Measurements from ENCODE around the gene NCDN. TPM values are rescaled to one million over a fixed set of nuclear protein-coding genes. Genes with fewer than 3 reads are reported as not detected.

Gene NCDN
- total RNA-seq, 2 donors from 2014 or later: 14.3 to 20.1 TPM

DNA sequence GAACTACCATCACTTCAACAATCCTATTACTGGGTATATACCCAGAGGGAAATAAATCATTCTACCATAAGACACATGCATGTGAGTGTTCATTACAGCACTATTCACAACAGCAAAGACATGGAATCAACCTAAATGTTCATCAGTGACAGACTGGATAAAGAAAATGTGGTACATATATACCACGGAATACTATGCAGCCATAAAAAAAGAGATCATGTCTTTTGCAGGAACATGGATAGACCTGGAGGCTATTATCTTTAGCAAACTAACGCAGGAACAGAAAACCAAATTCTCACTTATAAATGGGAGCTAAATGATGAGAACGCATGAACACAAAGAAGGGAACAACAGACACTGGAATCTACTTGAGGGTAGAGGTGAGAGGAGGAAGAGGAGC, 39.4 kb upstream of the NCDN start:
- no peaks in the 10 kb centered on the region for H3K27me3 ChIP-seq
- no peak for ATAC-seq
- intact Hi-C loops (cut with DNase I): no loop called here
- no peak for DNase-seq
- no peaks in the 10 kb centered on the region for H3K4me1 ChIP-seq
- H3K36me3 ChIP-seq (replicated peaks in 1 of 2; ENCODE audit: insufficient read depth in 1 of 2, low read depth in 2 of 2): no peaks in the 10 kb centered on the region
- no peak overlapping the region for H3K4me3 ChIP-seq
- H3K9me3 ChIP-seq: no peaks in the 10 kb centered on the region
- WGBS, 2 donors: 94 to 96% methylated on average over 3 of the region's 3 CpGs
- H3K27ac ChIP-seq: no peak overlapping the region
- no peak for TF ChIP-seq POLR2A (IDR thresholded peaks at IDR 0.05)

DNA sequence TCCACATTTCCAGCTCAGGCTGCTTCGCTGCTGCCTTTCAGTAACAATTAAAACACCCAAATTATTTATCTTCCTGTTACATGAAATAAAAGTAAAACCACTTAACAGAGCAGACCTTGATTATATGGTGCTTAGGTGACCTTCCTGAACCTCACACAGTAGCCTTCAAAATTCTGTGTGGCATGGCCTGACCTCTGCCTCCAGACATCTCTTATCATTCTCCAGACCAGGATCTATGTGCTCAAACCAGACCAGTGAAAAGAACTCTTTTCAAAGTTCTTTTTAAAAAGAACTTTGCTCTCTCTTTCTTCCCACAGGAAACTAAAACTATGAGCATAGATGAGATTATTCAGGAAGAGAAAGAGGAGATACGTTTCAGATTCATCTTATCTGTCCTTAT, 38.2 kb upstream of the NCDN start:
- TF ChIP-seq, protein P1, sequence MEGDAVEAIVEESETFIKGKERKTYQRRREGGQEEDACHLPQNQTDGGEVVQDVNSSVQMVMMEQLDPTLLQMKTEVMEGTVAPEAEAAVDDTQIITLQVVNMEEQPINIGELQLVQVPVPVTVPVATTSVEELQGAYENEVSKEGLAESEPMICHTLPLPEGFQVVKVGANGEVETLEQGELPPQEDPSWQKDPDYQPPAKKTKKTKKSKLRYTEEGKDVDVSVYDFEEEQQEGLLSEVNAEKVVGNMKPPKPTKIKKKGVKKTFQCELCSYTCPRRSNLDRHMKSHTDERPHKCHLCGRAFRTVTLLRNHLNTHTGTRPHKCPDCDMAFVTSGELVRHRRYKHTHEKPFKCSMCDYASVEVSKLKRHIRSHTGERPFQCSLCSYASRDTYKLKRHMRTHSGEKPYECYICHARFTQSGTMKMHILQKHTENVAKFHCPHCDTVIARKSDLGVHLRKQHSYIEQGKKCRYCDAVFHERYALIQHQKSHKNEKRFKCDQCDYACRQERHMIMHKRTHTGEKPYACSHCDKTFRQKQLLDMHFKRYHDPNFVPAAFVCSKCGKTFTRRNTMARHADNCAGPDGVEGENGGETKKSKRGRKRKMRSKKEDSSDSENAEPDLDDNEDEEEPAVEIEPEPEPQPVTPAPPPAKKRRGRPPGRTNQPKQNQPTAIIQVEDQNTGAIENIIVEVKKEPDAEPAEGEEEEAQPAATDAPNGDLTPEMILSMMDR (IDR thresholded peaks at IDR 0.05): no peak
- TF ChIP-seq POLR2A (IDR thresholded peaks at IDR 0.05): no peak
- WGBS, 2 donors: 60 to 70% methylated on average over 2 of the region's 2 CpGs
- ATAC-seq (no peak), DNase-seq (no peak)
- Histone ChIP-seq H3K4me3 (no peak overlapping the region), H3K27me3 (no peaks in the 10 kb centered on the region), H3K4me1 (peaks cover 6% of the 10 kb centered on the region), H3K36me3 (replicated peaks in 1 of 2; ENCODE audit: insufficient read depth in 1 of 2, low read depth in 2 of 2) (no peaks in the 10 kb centered on the region), H3K27ac (peak overlapping the region in 1 of 4 donors; percentile 5), H3K9me3 (no peaks in the 10 kb centered on the region)
- intact Hi-C loops (cut with DNase I): no loop called here

DNA sequence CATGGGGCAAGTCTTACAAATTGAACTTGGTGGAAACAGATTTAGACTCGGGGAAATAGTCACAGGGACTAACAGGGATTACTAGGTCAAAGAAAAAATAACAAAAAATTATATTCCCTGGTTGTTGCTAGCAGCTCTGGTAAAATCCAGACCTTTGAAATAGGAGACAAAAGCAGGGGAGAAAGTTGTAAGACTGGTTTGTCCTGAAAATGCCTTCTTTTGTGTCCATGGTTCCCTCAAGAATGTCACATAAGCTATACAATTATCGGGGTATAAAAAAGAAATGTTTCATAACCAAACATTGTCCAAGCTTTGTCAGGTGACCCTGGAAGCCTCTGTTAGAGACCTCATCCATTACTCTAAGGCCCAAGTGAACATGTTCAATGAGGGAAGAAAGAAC, 33.5 kb upstream of the NCDN start:
- no peak for DNase-seq
- TF ChIP-seq, protein P1 (IDR thresholded peaks at IDR 0.05): no peak
- no peak for TF ChIP-seq POLR2A (IDR thresholded peaks at IDR 0.05)
- no peak overlapping the region for H3K4me3 ChIP-seq
- intact Hi-C loops (cut with DNase I): no loop called here
- ATAC-seq: no peak
- 46% methylated on average over 2 of the region's 2 CpGs for WGBS, 2 donors
- H3K4me1 ChIP-seq: peaks cover 12% of the 10 kb centered on the region
- H3K27ac ChIP-seq: peak overlapping the region in 1 of 4 donors; percentile 17
- H3K36me3 ChIP-seq (replicated peaks in 1 of 2; ENCODE audit: insufficient read depth in 1 of 2, low read depth in 2 of 2): no peaks in the 10 kb centered on the region
- no peaks in the 10 kb centered on the region for H3K9me3 ChIP-seq
- H3K27me3 ChIP-seq: no peaks in the 10 kb centered on the region

DNA sequence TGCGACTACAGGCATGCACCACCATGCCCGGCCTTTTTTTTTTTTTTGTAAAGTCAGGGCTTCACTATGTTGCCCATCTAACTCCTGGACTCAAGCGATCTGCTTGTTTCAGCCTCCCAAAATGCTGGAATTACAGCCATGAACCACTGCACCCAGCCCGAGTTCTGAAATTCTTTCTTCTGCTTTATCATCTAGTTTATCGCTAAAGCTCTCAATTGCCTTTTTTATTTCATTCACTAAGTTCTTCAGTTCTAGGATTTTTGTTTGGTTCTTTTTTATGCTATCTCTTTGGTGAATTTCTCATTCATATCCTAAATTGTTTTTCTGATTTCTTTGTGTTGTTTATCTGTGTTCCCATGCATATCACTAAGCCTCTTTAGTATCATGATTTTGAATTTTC, 27.4 kb upstream of the NCDN start:
- 78 to 79% methylated on average over 5 of the region's 5 CpGs for WGBS, 2 donors
- H3K4me1 ChIP-seq: no peaks in the 10 kb centered on the region
- no peak overlapping the region for H3K27ac ChIP-seq
- no peaks in the 10 kb centered on the region for H3K9me3 ChIP-seq
- H3K27me3 ChIP-seq: no peaks in the 10 kb centered on the region
- H3K4me3 ChIP-seq: no peak overlapping the region
- no peak for DNase-seq
- ATAC-seq: no peak
- TF ChIP-seq, protein P1 (IDR thresholded peaks at IDR 0.05): no peak
- no peak for TF ChIP-seq POLR2A (IDR thresholded peaks at IDR 0.05)
- intact Hi-C loops (cut with DNase I): no loop called here
- peaks cover 0 to 5% of the 10 kb centered on the region in 2 donors for H3K36me3 ChIP-seq (replicated peaks in 1 of 2; ENCODE audit: insufficient read depth in 1 of 2, low read depth in 2 of 2)

DNA sequence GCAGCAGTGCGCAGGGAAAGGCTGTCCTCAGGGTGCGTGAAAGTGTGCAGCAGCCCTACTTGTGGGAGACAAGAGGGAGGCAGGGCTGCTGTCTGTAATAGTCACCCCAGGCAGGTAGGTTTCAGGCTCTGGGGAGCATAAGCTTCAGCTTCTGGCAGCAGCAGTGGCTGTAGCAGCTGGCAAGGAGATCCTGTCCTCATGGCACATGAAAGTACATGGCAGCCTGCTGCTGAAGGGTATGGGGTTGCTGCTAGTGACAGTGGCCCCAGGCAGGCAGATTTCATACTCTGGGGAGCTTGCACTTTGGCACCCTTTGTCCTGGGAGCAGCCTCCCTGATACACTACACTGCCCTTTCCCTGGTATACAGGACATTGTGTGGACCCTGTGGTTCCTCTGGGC, 26.7 kb upstream of the NCDN start:
- Histone ChIP-seq H3K27me3 (no peaks in the 10 kb centered on the region), H3K4me1 (no peaks in the 10 kb centered on the region), H3K36me3 (replicated peaks in 1 of 2; ENCODE audit: insufficient read depth in 1 of 2, low read depth in 2 of 2) (peaks cover 0 to 5% of the 10 kb centered on the region in 2 donors), H3K4me3 (no peak overlapping the region), H3K27ac (no peak overlapping the region), H3K9me3 (no peaks in the 10 kb centered on the region)
- ATAC-seq: no peak
- DNase-seq: no peak
- 92 to 100% methylated on average over 2 of the region's 2 CpGs for WGBS, 2 donors
- intact Hi-C loops (cut with DNase I): no loop called here
- TF ChIP-seq POLR2A (IDR thresholded peaks at IDR 0.05): no peak
- TF ChIP-seq, protein P1 (IDR thresholded peaks at IDR 0.05): no peak
